Activated T-cell treated with anti-CD3 and anti-CD28 coated beads for 1 hour (primary cell): ENCODE results near the gene FAM131C.

Experiments
- DNase-seq: peaks from one replicate; pipeline ENCODE4 v3.0.0-alpha.2; 2020; ENCODE audit warnings: low read depth

Gene FAM131C

DNA sequence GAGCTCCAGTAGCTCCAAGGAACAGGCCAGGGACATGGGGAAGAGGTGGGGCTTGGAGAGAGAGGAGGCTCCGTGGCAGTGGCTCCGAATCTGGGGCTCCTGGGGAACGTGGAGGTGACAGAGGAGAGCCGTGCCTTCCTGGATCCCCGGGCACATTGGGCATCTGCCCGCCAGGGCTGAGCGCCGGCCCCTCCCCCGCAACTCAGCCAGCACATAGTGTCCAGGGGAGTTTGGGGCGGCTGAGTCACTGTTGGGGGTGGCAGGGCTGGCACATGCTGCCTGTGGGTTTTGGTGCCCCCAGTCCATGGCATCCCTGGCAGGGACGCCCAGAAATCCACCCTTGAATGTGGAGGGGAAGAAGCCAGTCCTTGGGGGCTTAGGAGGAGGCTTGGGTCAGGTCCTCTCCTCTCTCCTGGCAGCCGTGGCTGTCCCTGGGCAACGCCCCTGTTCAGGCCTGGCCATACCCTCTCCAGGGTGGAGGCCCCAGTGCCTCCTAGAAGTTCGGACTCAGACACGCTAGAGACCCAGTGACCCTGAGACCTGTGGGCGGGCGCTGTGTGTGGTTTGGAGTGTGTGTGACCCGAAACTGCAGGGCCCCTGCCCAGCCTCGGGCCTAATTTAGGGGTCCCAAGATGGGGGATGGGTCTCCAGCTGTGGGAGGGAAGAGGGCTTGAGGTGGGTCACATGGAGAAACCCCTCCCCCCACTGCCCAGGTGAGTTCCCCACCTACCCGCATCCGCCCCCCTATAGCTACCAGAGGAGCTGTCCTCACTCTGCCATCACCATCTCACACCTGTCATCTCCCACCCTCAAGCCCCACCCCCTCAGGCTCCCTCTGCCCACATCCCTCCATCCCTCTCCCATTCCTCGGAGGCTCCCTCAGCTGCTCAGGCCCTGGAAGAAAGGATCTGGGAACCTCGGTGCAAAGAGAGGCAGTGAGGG is 57.2 kb downstream of the FAM131C start:
- DNase-seq, result no peak

GRCh38 chr1:16015491-16015890 is 58.0 kb downstream of the FAM131C start:
- DNase-seq, result no peak

DNA sequence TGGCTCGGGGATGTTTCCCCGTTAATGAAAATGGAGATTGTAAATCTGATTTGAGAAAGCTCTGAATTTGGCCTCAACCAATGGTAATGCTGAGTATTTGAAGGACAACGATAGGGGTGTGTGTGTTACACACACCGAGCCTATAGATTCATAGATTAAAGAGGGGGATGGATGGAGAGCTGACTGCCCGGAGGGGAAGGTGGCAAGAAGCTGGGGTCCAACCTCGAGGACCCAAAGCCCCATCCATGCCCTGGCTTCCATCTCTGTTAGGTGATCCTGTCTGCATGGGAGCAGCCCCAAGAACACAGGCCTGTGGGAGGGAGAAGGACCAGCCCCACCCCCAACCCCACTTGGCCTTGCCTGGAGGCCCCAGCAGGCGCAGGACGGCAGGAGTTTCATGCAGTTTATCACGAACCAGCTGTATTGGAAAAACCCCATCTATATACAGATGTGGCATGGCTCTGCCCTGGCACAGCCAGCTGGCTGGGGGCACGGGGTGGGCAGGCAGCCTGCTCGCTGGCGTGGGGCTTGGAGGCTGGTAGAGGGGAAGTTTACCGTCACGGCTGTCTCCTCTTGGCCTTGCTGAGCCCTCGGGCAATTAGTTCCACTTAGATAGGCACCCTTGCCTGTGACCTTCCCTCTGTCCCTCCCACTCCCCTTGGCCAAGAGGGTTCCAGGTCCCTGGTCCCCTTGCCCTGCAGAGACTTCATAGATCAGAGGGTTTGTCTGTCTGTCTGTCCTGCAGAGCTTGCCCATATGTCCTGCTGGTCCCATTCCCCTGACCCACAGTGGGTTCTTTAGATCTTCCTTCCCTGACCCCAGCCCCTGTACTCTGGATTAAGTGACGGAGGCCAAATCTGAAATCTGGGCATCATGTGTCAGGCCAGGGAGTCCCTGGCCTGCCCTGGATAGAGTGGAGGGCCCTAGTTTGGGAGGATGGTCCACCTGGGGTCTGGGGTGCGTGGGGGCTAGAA is 58.7 kb downstream of the FAM131C start:
- no peak for DNase-seq

DNA sequence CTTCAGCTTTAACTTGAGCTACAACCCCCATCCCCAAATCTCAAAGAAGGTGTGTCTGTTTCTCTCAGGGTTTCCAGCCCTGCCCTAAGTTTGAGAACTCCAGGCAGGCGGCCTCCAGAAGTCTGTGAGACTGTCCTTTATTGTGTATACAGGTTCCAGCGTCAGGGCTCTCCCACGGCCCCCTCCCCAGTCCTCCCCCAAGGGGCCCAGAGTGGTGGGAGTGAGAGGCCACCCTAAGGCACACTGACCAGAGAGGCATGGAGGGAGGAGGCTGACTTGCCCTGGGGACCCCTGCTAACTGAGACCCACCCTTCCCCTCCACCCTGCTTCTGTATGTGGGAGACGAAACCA is 59.6 kb downstream of the FAM131C start:
- no peak for DNase-seq

DNA sequence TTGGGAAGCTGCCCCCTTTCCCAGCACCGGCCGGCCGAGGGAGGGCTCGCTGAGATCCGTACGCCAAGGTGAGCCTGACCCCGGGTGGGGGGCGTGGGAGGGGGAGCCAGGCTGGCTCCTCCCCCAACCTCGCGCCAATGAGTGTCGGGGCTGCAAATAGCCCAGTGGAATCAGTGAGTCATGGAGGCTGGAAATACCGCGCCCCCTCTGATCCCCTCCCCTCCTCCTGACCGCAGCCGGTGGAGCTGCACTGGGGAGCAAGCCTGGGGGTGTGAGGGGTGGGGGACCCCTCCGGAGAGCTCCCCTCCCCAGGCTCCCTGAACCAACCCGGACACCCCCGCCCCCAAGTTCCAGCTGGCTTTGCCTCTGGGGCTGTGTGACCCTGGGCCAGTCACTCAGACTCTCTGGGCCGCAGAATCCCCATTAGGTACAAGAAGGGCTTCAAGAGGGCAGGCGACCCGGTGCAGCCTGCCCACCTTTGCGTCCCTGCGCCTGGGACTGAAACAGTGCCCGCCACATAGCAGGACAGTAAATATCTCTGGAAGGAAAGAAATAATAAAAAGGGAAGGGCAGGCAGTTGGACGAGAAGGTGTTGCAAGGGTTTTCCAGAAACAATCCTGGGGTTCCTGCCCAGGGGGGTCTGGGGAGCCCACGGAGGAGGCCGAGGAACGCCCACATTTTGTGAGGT is 60.1 kb downstream of the FAM131C start:
- DNase-seq, result peak; percentile 34

- DNase-seq, result peak; percentile 15
Observed at GRCh38 chr1:16012590-16013219, 60.7 kb downstream of the FAM131C start.

DNA sequence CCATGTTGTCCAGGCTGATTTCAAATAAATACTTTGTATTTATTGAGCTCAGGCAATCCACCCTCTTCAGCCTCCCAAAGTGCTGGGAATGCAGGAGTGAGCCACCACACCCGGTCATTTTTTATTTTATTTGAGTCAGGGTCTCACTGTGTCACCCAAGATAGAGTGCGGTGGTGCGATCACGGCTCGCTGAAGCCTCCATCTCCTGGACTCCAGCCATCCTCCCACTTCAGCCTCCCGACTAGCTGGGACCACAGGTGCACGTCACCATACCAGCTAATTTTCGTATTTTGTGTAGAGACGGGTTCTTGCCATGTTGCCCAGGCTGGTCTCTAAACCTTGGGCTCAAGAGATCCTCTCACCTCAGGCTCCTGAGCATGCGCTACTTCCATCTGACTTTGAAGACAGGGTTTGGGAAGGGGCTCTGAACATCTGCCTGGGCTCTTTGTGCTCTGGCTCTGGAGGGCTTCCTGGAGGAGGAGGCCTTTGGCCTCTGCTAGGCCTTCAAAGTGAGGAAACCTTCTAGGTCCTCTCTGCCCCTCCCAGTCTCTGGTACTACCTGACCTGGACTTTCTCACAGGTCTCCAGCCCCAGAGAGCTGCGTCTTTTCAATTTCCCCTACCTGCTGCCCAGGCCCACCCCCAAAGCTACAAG is 61.4 kb downstream of the FAM131C start:
- no peak for DNase-seq

- no peak for DNase-seq
Observed at GRCh38 chr1:16010837-16011236, 62.6 kb downstream of the FAM131C start.

- DNase-seq, result no peak
Observed at GRCh38 chr1:16009678-16010077, 63.8 kb downstream of the FAM131C start.

- DNase-seq, result peak; percentile 65
Observed at GRCh38 chr1:16009030-16009460, 64.4 kb downstream of the FAM131C start.
